B cell (primary cell): ENCODE results near the gene BAG3.

Source experiments
- EZH2 ChIP-seq: IDR thresholded peaks from 2 replicates; pipeline ENCODE4 v1.6.1; 2012; ENCODE audit warnings: borderline replicate concordance, low read depth, mild to moderate bottlenecking, moderate library complexity, low read length; ENCODE audit not compliant: insufficient read depth, poor library complexity, severe bottlenecking
- TF ChIP-seq, protein P1 (sequence below): fragments of 200-600 bp; IDR thresholded peaks from one replicate; pipeline ENCODE4 v1.8.0; 2022; ENCODE audit warnings: antibody characterized with exemption, mild to moderate bottlenecking

DNA sequence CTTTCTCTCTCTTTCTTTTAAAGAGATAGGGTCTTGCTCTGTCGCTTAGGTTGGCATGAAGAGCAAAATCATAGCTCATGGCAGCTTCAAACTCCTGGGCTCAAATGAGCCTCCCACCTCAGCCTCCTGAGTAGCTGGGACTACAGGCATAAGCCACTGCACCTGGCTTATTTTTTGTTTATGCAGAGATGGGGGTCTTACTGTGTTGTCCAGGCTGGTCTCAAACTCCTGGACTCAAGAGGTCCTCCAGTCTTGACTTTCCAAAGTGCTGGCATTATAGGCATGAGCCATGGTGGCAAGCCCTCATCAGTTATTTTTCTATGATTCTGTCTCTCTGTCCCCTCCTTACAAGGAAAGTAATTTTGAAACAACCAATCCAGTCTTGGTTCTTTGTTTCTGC is 1.1 kb upstream of the BAG3 start:
- TF ChIP-seq, protein P1, sequence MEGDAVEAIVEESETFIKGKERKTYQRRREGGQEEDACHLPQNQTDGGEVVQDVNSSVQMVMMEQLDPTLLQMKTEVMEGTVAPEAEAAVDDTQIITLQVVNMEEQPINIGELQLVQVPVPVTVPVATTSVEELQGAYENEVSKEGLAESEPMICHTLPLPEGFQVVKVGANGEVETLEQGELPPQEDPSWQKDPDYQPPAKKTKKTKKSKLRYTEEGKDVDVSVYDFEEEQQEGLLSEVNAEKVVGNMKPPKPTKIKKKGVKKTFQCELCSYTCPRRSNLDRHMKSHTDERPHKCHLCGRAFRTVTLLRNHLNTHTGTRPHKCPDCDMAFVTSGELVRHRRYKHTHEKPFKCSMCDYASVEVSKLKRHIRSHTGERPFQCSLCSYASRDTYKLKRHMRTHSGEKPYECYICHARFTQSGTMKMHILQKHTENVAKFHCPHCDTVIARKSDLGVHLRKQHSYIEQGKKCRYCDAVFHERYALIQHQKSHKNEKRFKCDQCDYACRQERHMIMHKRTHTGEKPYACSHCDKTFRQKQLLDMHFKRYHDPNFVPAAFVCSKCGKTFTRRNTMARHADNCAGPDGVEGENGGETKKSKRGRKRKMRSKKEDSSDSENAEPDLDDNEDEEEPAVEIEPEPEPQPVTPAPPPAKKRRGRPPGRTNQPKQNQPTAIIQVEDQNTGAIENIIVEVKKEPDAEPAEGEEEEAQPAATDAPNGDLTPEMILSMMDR: no peak
- no peak for TF ChIP-seq EZH2
